Measurements from ENCODE around the gene HAGHL. TPM values are rescaled to one million over a fixed set of nuclear protein-coding genes. Genes with fewer than 3 reads are reported as not detected.

HAGHL gene
- total and polyA plus RNA-seq, 7 donors, result 0.92 to 10.5 (median 3.6) TPM

DNA sequence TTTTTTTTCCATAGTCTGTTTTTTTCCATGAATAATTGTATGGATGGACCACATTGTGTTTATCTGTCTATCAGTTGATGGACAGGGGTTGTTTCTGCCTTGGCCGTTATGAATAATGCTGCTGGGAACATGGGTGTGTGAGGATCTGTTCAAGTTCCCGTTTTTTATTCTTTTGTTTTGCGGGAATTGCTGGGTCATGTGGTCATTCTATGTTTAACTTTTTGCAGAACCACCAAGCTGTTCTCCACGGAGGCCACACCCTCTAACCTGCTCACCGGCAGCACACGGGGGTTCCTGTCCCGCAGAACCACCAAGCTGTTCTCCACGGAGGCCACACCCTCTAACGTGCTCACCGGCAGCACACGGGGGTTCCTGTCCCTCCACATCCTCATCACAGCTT lies 27.8 kb downstream of the HAGHL start:
- DNase-seq, result no peak
- intact Hi-C loops (cut with DNase I), result no loop called here
- Histone ChIP-seq H3K4me1 (no peaks in the 10 kb centered on the region), H3K4me3 (no peak overlapping the region), H3K36me3 (no peaks in the 10 kb centered on the region), H3K9me3 (peaks cover 0 to 1% (median 0%) of the 10 kb centered on the region in 4 donors), H3K27ac (no peak overlapping the region), H3K27me3 (peaks cover 0 to 11% (median 10%) of the 10 kb centered on the region in 3 donors)
- TF ChIP-seq EP300 (IDR thresholded peaks at IDR 0.05) (no peak), POLR2AphosphoS5 (IDR thresholded peaks at IDR 0.05) (no peak), POLR2A (IDR thresholded peaks at IDR 0.05) (no peak)
- TF ChIP-seq, protein P1, sequence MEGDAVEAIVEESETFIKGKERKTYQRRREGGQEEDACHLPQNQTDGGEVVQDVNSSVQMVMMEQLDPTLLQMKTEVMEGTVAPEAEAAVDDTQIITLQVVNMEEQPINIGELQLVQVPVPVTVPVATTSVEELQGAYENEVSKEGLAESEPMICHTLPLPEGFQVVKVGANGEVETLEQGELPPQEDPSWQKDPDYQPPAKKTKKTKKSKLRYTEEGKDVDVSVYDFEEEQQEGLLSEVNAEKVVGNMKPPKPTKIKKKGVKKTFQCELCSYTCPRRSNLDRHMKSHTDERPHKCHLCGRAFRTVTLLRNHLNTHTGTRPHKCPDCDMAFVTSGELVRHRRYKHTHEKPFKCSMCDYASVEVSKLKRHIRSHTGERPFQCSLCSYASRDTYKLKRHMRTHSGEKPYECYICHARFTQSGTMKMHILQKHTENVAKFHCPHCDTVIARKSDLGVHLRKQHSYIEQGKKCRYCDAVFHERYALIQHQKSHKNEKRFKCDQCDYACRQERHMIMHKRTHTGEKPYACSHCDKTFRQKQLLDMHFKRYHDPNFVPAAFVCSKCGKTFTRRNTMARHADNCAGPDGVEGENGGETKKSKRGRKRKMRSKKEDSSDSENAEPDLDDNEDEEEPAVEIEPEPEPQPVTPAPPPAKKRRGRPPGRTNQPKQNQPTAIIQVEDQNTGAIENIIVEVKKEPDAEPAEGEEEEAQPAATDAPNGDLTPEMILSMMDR (IDR thresholded peaks at IDR 0.05), result no peak
- 9 to 10% methylated on average over 11 of the region's 11 CpGs for WGBS, 2 donors

DNA sequence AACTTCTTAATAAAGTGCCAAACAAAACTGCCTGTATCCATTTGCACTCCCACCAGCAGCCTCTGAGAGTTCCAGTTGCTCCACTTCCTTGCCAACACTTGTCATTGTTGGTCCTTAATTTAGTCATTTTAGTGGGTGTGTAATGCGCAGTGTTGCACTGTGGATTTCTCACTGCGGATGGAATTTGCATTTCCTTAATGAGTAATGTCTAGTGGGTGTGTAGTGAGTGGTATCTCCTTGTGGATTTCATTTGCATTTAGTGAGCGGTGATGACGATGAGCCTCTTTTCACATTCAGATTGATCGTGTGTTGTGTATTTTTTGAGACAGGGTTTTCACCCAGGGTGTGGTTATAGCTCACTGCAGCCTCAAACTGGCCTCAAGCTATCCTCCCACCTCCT lies 29.5 kb downstream of the HAGHL start:
- Histone ChIP-seq H3K4me1 (no peaks in the 10 kb centered on the region), H3K27ac (no peak overlapping the region), H3K4me3 (no peak overlapping the region), H3K36me3 (no peaks in the 10 kb centered on the region), H3K9me3 (peaks cover 0 to 1% (median 0%) of the 10 kb centered on the region in 4 donors), H3K27me3 (peaks cover 0 to 11% (median 10%) of the 10 kb centered on the region in 3 donors)
- WGBS, 2 donors, result 93% methylated on average over 5 of the region's 5 CpGs
- intact Hi-C loops (cut with DNase I), result no loop called here
- no peak for DNase-seq
- TF ChIP-seq POLR2AphosphoS5 (IDR thresholded peaks at IDR 0.05), result no peak
- TF ChIP-seq EP300 (IDR thresholded peaks at IDR 0.05), result no peak
- TF ChIP-seq, protein P1 (IDR thresholded peaks at IDR 0.05), result no peak
- TF ChIP-seq POLR2A (IDR thresholded peaks at IDR 0.05), result no peak

GRCh38 chr16:759110-759910 lies 32.4 kb downstream of the HAGHL start:
- Histone ChIP-seq H3K36me3 (no peaks in the 10 kb centered on the region), H3K9me3 (peaks cover 0 to 1% (median 0%) of the 10 kb centered on the region in 4 donors), H3K4me3 (no peak overlapping the region), H3K4me1 (no peaks in the 10 kb centered on the region), H3K27ac (no peak overlapping the region), H3K27me3 (peaks cover 0 to 19% (median 0%) of the 10 kb centered on the region in 3 donors)
- TF ChIP-seq POLR2A (IDR thresholded peaks at IDR 0.05), result no peak
- no peak for TF ChIP-seq POLR2AphosphoS5 (IDR thresholded peaks at IDR 0.05)
- TF ChIP-seq, protein P1 (IDR thresholded peaks at IDR 0.05), result no peak
- no peak for TF ChIP-seq EP300 (IDR thresholded peaks at IDR 0.05)
- intact Hi-C loops (cut with DNase I), result no loop called here
- DNase-seq, result no peak
- 61 to 80% methylated on average over 34 of the region's 34 CpGs for WGBS, 2 donors

- no peak for DNase-seq
- H3K4me3 ChIP-seq, result no peak overlapping the region
- no peaks in the 10 kb centered on the region for H3K4me1 ChIP-seq
- peaks cover 0 to 1% (median 0%) of the 10 kb centered on the region in 4 donors for H3K9me3 ChIP-seq
- intact Hi-C loops (cut with DNase I), result no loop called here
- TF ChIP-seq, protein P1 (IDR thresholded peaks at IDR 0.05), result no peak
- TF ChIP-seq POLR2A (IDR thresholded peaks at IDR 0.05) (no peak), EP300 (IDR thresholded peaks at IDR 0.05) (no peak), POLR2AphosphoS5 (IDR thresholded peaks at IDR 0.05) (no peak)
- peaks cover 0 to 19% (median 0%) of the 10 kb centered on the region in 3 donors for H3K27me3 ChIP-seq
- H3K36me3 ChIP-seq, result no peaks in the 10 kb centered on the region
- no peak overlapping the region for H3K27ac ChIP-seq
- WGBS, 2 donors, result 74 to 80% methylated on average over 15 of the region's 15 CpGs
Observed at GRCh38 chr16:760065-760464, 33.2 kb downstream of the HAGHL start.
